Ammon's horn (tissue), 1 donor: Measurements from ENCODE around the gene ZNF728.
"Not testable (repeated sequence)": the region's sequence is repeated elsewhere in the genome, so short reads cannot be mapped to it uniquely, and the experiment has no call there.

ENCODE experiments used
- DNase-seq: peaks from one replicate; pipeline ENCODE4 v3.0.0-alpha.2; 2016; ENCODE audit warnings: low spot score

The ZNF728 gene

GRCh38 chr19:23002690-23003422, at the start of gene ZNF728:
Gene ZNF728, minus strand, starts transcription at chr19:23003176. Its CDS starts 146 bp downstream, at chr19:23003030.
- peak; percentile 30 for DNase-seq

- DNase-seq: no peak
These were observed 49.4 kb upstream of the ZNF728 start for GRCh38 chr19:23052349-23052748.

DNA sequence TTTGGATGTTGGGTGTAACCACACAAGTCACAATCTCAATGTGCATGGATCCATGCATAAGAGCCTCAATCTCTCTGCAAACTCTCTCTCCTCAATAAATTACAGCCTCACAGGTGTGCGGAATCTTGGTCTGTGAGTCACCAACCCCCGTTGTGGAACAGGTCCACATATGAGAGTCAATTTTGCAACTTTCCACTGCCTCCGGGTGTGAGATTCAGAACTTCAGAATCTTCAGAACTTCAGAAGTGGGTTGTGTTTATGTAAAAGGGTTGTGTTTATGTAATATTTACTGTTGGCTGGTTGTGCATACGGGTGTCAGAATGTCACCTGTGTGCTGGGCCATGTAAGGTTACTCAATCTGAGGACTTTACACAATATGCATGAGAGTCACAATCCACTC, 46.3 kb upstream of the ZNF728 start:
- DNase-seq: no peak

DNA sequence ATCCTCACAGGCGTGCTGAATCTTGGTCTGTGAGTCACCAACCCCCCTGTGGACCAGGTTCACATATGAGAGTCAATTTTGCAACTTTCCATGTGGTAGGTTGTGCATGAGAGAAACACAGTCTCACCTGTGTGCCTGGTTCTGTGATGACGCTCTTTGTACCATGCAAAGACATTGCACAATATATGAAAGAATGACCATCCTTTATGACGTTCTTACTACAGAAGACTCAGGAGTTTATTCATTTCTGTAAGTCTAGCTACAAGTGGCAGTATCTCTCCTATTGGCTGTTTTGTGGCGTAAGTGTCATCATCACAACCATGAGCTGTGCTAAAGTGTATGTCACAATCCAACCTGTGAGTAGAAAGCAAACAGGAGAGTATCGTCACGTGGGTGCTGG, 43.8 kb upstream of the ZNF728 start:
- DNase-seq: no peak

DNA sequence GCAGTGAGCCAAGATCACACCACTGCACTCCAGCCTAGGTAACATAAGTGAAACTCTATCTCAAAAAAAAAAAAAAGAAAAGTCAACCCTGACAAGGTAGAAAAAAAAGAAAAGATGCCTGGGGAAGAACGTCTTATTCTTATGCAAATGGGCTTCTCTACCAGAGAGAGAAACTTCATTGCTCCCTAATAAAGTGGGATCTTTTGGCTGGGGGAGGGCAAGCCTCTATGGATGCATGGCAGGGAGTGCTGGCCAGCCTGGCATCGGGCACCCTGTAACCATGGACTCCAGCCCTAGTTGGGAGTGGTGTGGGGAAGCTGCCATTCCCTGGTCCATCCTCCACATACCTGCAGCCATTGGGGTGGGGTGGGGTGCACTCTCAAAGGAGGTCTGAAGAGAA, 30.7 kb upstream of the ZNF728 start:
- DNase-seq: no peak

GRCh38 chr19:23015660-23016059, 12.7 kb upstream of the ZNF728 start:
- DNase-seq: no peak

GRCh38 chr19:22994957-22995356, 8.0 kb downstream of the ZNF728 start:
- DNase-seq: not testable (repeated sequence)

GRCh38 chr19:22976248-22976647, 26.7 kb downstream of the ZNF728 start:
- no peak for DNase-seq

DNA sequence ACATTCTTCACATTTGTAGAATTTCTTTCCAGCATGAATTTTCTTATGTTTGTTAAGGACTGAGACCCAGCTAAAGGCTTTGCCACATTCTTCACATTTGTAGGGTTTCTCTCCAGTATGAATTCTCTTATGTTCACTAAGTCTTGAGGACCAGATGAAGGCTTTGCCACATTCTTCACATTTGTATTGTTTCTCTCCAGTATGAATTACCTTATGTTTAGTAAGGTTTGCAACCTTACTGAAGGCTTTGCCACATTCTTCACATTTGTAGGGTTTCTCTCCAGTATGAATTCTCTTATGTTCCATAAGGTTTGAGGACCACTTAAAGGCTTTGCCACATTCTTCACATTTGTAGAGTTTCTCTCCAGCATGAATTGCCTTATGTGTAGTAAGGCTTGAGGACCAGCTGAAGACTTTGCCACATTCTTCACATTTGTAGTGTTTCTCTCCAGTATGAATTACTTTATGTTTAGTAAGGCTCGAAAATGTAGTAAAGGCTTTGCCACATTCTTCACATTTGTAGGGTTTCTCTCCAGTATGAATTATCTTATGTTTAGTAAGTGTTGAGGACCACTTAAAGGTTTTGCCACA, 27.3 kb downstream of the ZNF728 start:
- DNase-seq: not testable (repeated sequence)

DNA sequence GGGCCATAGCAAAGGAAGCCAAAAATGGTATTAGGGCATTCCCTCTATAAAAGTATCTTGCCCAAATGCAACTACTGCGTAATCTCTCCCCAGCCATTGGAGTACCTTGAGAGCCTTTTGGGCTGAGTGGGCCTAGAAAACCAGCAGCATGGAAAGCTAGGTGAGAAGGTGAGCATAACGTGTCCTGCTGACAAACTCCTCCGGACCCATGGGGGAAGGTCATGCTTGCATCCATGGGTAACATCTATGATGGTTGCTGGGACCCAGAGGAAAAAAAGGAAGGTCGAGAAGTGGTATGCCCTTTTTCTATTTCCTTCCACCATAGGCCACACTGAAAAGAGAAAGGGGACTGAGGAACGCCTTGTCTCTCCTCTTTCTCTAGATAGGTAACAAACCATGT, 57.4 kb downstream of the ZNF728 start:
- no peak for DNase-seq

- DNase-seq: no peak
These were observed 67.8 kb downstream of the ZNF728 start for GRCh38 chr19:22935151-22935550.

- not testable (repeated sequence) for DNase-seq
These were observed 75.4 kb downstream of the ZNF728 start for GRCh38 chr19:22927576-22927975.

DNA sequence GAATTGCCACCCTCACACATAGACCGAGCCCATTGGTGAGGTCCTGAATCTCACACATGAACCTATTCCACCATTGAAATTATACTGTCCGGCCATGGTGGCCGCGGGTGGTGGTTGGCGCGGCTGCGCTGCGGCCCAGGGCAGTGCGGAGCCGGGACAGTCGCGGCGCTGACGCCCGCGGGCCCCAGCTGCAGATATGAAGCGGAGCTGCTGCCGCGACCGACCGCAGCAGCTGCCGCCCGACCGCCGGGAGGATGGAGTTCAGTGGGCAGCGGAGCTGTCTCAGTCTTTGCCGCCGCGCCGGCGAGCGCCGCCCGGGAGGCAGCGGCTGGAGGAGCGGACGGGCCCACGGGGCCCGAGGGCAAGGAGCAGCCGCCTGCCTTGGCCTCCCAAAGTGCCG, 77.8 kb downstream of the ZNF728 start:
- not testable (repeated sequence) for DNase-seq
